Stimulated activated CD8-positive, alpha-beta memory T cell treated with anti-CD3 and anti-CD28 coated beads, Interleukin-4, amount 100 ng/mL, for 48 hours (primary cell): ENCODE results near the gene CHD5.

Experiments
- DNase-seq: peaks from one replicate; pipeline ENCODE4 v3.0.0-alpha.2; 2020

CHD5 gene

DNA sequence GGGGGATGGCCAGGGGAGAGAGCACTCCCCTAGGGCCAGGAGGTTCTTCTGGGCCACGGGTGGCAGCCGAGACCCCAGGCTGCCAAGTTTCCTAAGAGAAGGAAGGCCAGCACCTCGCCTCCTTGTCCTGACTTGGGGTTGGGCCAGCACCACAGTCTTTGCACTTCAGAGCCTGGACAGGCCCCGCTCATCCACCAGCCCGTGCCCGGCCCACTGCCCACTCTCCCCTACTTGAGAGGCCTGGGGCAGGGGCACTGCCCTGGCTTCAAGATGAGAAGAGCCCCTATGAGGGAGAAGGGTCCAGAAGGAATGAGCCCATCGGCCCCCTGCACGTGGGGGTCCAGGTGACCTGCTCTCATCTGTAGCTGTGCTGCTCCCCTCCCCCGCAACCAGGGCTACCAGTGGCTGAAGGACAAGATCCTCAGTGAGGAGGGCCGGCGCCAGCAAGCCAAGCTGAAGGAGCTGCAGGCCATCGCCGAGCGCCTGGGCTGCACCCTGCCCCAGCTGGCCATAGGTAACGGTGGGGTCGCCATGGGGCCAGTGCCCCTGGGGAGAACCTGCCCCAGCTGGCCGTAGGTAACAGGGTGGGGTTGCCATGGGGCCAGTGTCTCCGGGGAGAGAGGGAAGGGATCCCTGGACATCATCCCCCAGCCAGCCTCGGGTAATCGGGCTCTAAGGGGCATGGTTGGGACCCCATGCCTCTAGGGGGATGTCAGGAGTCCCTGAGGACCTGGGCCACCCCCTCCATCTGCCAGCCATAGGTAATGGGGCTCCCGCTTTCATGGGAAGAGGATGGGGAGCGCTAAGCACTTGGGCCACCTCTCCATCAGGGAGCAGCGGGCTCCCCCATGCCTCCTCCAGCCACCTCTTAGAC, 83.6 kb downstream of the CHD5 start:
- no peak for DNase-seq

DNA sequence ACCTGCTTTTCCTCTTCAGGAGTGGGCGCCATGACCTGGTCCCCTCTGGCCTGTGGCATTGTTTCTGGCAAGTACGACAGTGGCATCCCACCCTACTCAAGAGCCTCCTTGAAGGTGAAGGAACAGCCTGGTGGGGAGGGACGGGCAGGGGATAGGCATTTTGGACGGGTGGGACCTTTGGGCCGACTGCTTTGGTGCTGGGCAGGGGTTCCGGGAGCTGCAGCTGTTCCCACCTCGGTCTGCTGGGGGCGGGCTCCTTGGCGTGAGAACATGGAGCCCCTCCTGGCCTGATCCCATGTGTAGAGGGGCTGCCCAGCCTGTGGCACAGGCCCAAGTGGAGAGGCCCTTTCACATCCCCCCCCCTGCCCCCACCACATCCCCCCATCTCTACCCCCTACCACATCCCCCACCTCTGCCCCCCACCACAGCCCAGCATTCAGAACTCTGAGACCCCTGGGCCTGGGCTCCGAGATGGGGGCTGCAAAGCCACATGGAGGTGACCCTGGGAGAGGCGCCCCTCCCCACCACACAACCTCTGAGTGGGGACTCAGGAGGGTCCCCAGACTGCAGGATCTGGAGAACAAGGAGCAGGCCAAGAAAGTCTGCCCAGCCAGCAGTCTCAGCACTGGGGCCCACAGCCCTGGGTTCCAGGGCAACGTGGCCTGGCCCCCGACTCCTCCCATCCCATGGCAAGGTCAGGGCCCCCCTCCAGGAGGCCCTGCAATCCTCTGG, 84.4 kb downstream of the CHD5 start:
- DNase-seq = no peak

DNA sequence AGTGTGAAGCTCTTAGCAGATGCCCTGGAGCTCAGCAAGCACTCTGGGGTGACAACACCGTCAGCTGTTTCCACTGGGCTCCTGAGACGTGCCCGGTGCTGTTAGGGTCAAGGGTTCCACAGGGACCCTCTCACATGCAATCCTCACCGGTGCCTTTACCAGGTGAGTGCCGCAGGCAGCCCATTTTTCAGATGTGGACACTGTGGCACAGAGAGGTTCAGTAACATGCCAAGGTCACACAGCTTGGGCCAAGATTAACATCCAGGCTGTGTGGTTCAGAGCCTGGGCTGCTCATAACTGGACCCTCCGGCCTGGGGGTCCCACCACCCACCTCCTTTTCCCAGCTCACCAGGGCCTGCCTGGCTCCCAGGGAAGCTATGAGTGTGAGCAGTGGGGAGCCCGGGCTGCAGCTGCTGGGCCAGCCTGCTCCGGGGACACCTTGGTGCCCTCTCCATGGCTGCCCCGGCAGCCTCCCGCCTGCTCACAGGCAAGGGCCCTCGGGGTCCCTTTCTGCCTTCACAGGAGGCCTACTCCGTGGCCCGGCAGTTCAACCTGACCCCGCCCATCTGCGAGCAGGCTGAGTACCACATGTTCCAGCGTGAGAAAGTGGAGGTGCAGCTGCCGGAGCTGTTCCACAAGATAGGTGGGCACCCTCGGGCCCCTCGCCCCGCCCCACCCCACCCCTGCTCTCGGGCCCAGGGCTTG, 85.2 kb downstream of the CHD5 start:
- DNase-seq = no peak

DNA sequence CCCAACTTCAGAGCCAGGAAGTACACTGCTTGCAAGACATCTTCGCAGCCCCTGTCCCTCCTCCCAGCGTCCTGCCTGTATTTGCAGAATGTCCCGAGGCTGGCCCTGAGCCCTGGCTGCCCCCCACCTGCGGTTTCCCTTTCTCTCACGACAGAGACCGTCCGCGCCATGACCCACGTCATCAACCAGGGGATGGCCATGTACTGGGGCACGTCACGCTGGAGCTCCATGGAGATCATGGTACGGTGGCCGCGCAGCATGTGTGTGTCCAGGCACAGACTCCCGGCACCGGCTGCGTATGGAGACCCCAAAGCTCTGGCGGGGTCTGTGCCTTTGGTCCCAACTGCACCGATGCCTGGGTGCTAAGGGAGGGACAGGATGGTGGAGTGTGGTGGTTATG, 85.9 kb downstream of the CHD5 start:
- no peak for DNase-seq

DNA sequence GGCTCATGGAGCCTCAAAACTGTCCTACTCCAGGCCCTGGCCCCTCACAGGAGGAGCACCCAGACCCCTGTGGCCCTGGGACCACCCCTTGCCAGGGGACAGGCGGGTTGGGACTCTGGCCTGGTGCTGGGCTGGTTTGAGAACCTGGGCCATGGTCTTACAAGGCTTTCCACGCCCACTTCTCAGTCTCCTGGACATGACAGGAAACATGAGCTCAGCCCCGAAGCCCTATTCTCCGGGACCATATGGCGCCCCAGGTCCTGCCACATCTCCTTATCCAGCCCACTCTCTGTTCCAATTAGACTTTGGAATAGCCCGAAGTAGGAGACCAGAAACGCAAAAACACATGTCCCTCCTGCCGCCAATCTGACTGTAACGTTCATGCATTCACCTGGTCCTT, 86.5 kb downstream of the CHD5 start:
- no peak for DNase-seq

DNA sequence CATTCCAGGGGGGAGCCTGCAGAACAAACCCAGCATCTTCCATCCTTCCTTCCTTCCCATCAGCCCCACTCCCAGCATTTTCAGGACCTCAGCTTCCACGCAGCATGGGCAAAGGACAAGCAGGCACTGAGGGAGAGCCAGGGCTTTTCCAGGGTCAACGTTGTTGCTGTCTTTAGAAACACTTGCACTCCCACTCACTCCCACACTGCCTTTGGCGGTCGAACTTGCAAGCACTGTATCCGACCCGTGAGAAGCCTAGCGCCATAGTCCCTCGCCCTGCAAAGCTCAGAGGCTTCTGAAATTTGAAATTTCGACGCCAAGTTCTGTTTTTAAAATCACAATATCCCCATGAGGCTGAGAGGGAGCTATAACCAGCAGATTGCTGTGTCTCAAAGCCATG, 87.0 kb downstream of the CHD5 start:
- DNase-seq = no peak

DNA sequence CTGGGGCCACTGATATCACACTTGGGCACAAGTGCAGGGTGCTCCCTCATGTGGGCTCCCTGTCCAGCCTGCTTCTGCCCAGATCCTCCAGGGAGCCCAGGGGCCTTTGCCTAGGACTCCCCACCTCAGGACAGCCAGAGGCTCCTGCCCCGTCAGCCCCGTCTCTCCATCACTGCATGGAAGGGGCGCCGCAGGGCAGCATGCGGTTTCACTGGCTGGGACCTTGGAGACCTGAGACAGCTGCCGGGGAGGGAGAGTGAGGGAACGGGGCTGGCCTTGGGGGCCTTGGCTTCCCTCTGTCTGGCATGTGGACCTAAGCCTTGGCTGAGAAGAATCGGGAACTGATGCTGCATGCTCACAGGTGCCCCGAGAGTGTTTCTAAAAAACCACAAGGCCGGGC, 87.9 kb downstream of the CHD5 start:
- no peak for DNase-seq

DNA sequence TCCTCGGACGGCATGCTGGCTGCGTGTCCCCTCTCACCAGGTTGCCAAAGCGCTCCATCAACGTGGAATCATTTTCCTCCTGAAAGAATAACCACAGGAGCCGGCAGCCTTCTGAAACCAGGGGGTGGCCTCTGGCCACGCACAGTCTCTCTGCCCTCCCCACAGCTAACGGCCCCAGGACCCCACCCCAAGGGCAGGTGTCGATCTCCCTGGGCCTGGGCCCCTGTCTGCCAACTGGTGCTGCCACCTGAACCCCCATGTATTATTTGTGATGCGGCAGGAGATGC, 88.4 kb downstream of the CHD5 start:
- DNase-seq = no peak

DNA sequence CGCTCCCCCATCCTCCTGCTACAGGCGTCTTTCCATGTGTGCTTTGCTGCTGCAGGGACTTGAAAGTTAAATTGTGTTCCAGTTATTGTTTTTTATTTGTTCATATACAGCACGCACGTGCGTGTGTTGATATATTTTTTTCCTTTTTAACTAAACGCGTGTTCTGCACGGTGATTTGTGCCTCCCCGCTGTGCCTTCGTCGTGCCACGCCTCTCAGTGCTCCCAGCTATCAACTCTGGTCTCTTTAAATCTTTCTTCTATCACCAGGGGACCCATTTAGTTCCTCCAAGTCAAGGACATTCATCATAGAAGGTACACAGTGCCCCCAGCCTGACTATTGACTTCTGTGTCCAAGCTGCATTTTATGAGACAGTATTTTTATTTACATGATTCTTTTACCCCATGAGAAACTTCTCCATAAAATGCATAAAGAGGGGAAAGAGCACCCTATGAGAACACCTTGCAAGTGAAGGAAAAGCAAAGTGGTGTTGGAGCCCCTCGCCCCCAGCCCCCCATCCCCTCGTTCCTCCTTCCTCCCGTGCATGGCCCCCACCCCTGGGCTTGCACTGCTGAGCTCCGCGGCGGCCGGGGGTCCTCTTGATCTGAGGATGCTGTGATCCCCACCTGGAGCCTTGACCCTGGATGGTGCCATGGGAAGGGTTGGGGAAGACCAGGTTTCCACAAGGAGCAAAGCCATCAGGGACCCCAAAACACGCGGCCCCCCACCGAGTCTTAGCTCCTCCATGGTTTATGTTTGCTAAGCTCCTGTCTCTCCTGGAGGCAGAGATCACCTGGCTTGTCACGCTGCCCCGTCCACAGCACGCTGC, 88.9 kb downstream of the CHD5 start:
- no peak for DNase-seq

DNA sequence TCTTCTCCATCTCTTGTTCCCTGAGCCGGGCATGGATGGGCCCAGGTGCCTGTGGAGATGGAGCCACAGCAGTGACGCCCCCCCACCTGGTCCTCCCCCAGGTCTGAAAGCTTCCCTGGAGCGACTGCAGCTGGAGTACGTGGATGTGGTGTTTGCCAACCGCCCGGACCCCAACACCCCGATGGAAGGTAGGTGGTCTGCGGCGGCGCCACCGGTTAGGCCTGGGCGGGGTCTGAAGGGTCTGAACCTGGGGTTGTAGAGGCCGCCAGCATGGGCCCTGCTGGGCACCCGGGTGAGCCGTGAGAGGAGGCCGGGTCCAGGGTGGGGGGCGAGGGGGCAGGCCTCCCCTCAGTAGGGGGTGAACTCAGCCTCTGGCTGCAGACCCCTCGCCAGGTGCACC, 89.8 kb downstream of the CHD5 start:
- DNase-seq = no peak

DNA sequence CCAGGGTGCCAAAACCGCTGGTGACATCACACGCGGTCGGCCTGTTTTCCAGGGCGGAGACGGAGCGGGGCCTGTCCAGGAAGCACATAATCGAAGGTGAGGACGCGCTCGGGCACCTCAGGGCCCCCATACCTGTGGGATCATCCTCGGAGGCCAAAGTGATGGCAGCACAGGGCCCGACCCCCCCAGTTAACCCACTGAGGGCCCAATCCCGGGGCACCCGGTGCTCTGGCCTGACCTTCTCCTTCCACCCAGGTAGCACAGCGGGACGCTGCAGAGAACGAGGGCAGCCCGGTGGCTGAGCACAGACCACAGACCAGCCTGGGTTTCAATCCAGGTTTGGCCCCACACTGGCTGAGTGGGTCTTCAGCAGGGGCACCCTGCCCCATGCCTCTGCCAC, 91.2 kb downstream of the CHD5 start:
- DNase-seq = no peak

DNA sequence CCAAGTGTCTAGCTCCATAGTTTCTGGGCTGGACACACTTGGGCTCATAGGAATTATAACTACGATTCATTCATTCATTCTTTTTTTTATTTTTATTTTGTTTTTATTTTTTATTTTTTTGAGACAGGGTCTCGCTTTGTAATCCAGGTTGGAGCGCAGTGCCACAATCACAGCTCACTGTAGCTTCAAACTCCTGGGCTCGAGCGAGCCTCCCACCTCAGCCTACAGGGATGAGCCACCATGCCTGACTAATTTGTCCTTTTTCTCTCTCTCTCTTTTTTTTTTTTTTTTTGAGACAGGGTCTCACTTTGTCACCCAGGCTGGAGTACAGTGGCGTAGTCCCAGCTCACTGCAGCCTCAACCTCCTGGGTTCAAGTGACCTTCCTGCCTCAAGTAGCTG, 92.2 kb downstream of the CHD5 start:
- no peak for DNase-seq

DNA sequence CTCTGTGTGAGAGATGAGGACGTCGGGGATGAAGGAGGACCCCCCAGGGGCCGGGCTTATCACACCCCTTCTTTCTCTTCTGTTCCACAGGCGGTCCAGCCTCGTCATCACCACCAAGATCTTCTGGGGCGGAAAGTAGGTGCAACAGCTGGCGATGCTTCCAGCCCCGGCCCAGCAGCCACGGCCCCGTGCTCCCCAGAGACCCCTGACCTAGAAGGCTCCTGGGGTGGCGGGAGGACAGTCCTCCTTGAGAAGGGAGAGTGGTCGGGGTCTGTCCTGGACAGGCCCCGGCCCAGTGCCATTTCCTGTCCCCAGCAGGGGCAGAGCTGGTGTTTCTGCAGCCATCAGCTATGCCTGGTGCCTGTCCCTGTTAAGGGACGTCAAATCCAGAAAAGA, 92.7 kb downstream of the CHD5 start:
- no peak for DNase-seq

DNA sequence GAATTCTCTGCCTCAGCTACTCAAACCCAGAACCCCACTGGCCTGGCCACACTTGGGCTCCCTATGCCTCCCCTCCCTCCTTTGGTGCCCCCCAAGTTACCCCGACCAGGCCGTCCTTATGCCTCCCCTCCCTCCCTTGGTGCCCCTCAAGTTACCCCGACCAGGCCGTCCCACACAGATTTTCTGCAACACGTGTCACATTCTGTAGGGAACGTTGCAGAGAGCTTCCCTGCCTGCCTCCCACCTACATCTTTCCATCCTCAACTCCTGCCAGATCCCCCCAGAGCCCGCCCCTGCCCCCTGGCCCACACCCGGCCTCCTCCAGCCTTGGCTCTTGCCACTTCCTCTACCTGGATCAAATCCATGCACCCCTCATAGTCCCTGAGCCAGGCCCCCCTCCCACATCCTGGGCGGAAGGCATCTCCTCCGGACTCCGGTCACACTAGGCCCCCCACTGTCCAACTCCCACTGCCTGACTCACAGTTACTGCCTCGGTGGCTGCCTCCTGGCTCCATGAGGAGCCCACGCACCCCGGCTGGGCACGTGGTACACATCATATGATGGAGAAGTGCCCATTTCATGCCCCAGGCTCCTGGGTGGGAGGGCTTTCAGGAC, 93.3 kb downstream of the CHD5 start:
- no peak for DNase-seq

DNA sequence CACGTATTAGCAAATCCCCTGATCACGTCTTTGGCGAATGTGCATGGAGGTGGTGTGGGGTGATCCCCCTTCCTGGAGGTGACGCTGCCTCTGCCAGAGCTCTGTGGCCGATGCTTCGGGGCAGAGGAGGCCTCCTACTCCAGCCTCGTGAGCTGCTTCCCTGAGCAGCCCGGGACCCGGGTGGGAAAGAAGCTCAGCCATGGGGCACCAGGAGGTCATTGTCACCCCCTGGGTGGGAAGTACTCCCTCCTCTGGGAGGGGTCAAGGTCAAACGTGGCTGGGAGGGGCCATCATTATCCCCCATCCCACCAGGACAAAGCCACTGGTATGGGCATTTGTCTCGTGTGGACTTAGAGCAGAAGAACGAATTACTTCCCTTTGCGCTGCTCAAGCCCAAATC, 93.8 kb downstream of the CHD5 start:
- no peak for DNase-seq

DNA sequence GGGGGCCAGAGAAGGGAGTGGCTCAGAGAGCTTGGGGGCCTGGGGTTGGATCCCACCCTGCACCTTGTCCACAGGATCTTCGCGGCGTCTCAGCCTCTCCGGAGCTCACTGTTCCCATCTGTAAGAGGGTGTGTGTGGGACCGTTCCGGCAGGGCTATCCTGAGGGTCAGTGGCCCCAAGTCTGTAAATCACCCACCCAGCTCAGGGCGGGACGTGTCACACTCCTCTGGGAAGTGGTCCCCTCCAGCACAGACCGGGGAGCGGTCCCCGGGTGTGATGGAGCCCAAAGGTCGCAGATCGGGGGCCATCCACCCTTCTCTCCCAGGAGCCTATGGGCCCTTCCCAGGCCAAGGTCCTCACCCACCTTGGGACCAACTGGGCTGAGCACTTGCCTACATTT, 94.5 kb downstream of the CHD5 start:
- no peak for DNase-seq

DNA sequence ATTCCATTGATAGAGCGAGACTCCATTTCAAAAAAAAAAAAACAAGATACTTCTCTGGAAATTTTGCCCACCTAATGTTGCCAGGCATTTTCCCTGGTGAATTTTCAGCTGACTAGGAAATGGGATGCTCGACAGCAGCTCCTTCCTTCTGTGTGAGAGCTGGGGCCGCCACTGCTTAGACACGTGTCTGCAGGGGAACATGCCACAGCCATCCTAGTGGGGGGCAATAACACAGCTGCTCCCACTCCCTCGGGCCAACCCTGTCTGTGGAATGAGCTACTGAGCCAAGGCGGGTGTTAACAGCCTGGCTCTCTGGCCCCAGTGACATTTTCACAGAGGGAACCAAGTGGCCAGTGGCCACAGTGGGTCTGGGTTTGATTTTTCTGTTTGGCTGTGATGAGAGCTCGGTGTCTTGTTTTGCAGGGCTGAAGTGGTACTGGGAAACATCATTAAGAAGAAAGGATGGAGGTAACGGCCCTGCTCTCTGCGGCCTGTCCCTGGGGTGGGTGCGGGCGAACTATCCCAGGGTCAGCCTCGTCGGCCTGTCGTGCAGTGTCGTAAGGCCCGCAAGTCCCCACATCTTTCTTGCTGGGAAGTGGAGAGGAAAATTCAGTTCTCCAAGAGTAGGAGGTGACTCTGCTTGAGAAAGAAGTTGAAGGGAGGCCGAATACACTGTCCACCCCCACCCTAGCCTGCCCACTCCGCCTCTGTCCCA, 95.2 kb downstream of the CHD5 start:
- no peak for DNase-seq

DNA sequence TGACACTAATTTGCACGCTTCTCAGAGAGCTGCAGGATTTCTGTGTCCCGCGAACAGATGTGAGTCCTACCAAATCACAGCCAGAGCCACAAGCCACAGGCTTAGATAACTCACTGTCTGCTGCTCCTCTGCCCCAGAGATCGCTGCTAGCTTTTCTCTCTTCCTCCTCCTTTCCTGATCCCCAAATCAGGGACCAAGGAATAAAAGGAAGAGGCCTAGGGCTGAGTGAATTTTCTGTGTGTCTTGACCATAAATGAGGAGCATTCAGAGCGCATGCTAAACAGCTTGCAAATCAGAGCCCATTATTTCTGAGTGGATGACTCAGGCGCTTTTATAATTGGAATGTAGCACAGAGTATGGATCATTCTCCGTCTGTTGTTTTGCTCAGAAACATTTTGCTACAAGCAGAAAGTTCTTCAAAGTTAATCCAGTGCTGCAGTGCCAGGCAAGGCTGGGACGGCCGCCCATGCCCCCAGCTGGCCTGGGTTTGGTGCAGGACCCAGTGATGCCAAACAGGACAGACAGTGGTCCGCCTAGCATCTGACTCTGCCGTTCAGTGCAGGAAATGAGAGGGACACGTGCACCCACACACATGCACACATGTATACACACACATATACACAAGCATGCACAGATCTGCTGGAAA, 96.2 kb downstream of the CHD5 start:
- no peak for DNase-seq

DNA sequence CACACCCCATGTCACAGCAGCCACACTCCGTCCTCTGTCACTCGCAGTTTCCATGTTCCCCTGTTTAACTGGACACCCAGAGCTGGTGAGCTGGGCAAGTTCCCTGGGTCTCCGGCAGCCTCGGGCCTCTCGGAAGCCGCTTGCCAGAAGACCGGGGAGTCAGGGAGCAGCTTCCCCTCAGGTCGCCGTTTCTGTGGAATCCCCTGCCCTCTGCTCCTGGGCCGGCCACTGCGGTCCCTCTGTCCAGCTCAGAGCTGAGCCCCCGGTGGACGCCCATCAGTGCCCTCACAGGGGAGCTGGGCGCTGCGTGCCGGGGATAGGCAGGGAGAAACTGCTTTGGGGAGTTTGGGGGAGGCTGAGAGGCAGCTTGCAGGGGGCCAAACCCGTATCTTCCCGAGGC, 96.7 kb downstream of the CHD5 start:
- DNase-seq = no peak

DNA sequence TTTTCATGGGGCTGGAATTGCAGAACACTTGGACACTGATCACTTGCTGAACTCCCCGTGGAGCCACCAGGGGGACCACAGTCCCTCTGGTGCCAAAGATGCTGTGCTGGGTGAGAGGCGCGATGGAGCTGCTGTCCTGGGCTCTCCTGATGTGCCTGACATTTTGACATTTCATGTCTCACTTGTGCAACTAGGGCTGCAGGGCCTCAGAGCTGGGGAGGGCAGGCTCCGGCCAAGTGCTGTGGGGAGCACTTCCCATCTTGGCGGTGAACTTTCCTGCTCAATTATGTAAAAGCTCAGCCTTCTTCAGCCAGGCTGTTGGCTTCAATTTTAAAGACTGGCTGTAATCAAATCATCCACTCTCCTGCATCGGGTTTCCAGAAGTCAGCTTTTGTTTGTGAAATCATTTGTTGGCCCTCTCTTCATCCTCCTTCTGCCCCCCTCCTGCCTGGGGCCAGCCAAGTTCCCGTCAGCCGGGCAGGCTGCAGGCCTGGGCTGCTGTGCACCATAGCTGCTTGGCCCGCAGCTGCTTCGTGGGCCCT, 97.6 kb downstream of the CHD5 start:
- DNase-seq = no peak

DNA sequence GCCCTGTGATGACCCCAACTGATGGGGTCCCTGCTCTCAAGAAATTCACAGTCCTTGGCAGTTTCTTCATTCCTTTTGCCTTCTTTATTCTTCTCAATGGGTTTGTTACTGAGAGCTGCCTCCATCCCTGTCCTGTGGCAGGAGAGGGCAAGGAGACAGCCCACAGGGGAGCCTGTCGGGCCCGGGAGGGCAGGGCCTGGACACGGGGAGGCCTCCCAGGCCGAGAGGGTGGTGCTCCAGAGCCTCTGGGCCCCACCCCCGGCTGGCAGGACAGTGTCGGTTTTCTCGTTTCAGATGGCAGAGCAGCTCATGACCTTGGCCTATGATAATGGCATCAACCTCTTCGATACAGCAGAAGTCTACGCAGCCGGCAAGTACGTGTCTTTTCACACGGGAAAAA, 98.2 kb downstream of the CHD5 start:
- DNase-seq = no peak
